ENCODE data around the gene KIF3C. TPM values are rescaled to one million over a fixed set of nuclear protein-coding genes. Genes with fewer than 3 reads are reported as not detected.

The KIF3C gene
- total RNA-seq, 1 donor from 2014 or later, result 2.0 TPM

DNA sequence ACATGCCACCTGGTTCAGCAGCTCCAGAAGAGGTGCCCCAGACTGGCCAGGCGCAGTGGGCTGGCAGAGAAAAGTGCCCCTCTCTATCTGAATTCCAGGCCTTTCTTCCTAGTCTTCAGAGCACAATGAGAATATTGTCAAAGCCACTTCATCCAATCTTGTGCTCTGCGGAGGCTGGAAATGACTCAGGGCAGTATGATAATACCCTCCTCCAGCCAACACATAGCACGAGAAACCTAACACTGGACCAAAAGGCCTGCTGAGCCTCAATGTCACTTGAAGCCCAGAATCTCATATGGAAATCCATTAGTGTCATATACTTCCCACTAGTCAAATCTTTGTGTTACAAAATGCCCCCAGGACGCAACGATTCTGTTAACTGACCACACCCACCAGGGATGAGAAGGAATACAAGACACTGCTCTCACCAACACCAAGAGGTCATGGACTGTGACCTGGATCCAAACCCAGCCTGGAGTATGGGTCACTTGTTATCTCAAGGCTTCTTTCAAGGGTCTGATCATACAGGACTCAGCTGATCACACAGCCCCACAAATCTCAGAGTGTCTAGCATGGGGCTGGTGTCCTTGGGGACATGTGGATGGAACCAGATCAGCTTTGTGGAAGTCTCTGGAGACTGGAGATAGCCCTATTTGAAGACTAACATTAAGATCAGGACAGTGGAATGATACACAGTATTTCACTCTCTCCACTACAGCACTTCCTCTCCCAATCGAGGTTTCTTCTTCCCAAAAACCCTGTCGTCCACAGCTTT, 10.1 kb downstream of the KIF3C start:
- H3K4me1 ChIP-seq, result peaks cover under 1% of the 10 kb centered on the region
- TF ChIP-seq, protein P1, sequence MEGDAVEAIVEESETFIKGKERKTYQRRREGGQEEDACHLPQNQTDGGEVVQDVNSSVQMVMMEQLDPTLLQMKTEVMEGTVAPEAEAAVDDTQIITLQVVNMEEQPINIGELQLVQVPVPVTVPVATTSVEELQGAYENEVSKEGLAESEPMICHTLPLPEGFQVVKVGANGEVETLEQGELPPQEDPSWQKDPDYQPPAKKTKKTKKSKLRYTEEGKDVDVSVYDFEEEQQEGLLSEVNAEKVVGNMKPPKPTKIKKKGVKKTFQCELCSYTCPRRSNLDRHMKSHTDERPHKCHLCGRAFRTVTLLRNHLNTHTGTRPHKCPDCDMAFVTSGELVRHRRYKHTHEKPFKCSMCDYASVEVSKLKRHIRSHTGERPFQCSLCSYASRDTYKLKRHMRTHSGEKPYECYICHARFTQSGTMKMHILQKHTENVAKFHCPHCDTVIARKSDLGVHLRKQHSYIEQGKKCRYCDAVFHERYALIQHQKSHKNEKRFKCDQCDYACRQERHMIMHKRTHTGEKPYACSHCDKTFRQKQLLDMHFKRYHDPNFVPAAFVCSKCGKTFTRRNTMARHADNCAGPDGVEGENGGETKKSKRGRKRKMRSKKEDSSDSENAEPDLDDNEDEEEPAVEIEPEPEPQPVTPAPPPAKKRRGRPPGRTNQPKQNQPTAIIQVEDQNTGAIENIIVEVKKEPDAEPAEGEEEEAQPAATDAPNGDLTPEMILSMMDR (IDR thresholded peaks at IDR 0.05; ENCODE audit: borderline replicate concordance), result no peak
- no peak overlapping the region for H3K4me3 ChIP-seq
- no peak overlapping the region for H3K27ac ChIP-seq (replicated peaks)
- H3K27me3 ChIP-seq (ENCODE audit: low read depth), result no peaks in the 10 kb centered on the region
- no peak for DNase-seq
- no peaks in the 10 kb centered on the region for H3K36me3 ChIP-seq
- intact Hi-C loops (cut with micrococcal nuclease), result no loop called here
- H3K9me3 ChIP-seq (replicated peaks), result no peaks in the 10 kb centered on the region

GRCh38 chr2:25971596-25971995, 10.7 kb downstream of the KIF3C start:
- no peak overlapping the region for H3K27ac ChIP-seq (replicated peaks)
- no peaks in the 10 kb centered on the region for H3K27me3 ChIP-seq (ENCODE audit: low read depth)
- TF ChIP-seq, protein P1 (IDR thresholded peaks at IDR 0.05; ENCODE audit: borderline replicate concordance), result no peak
- DNase-seq, result no peak
- no peaks in the 10 kb centered on the region for H3K9me3 ChIP-seq (replicated peaks)
- peaks cover 7% of the 10 kb centered on the region for H3K4me1 ChIP-seq
- no peak overlapping the region for H3K4me3 ChIP-seq
- no peaks in the 10 kb centered on the region for H3K36me3 ChIP-seq
- intact Hi-C loops (cut with micrococcal nuclease), result no loop called here

- intact Hi-C loops (cut with micrococcal nuclease), result no loop called here
- Histone ChIP-seq H3K27me3 (ENCODE audit: low read depth) (no peaks in the 10 kb centered on the region), H3K9me3 (replicated peaks) (no peaks in the 10 kb centered on the region), H3K36me3 (no peaks in the 10 kb centered on the region), H3K27ac (replicated peaks) (no peak overlapping the region), H3K4me3 (no peak overlapping the region), H3K4me1 (peaks cover 13% of the 10 kb centered on the region)
- TF ChIP-seq, protein P1 (IDR thresholded peaks at IDR 0.05; ENCODE audit: borderline replicate concordance), result peak; percentile 36
- DNase-seq, result no peak
Measured at GRCh38 chr2:25966531-25967270, 15.6 kb downstream of the KIF3C start.

GRCh38 chr2:25964891-25965290, 17.4 kb downstream of the KIF3C start:
- Histone ChIP-seq H3K27ac (replicated peaks) (no peak overlapping the region), H3K36me3 (no peaks in the 10 kb centered on the region), H3K27me3 (ENCODE audit: low read depth) (no peaks in the 10 kb centered on the region), H3K4me3 (no peak overlapping the region), H3K9me3 (replicated peaks) (no peaks in the 10 kb centered on the region), H3K4me1 (peaks cover 30% of the 10 kb centered on the region)
- TF ChIP-seq, protein P1 (IDR thresholded peaks at IDR 0.05; ENCODE audit: borderline replicate concordance), result no peak
- DNase-seq, result no peak
- intact Hi-C loops (cut with micrococcal nuclease), result no loop called here

DNA sequence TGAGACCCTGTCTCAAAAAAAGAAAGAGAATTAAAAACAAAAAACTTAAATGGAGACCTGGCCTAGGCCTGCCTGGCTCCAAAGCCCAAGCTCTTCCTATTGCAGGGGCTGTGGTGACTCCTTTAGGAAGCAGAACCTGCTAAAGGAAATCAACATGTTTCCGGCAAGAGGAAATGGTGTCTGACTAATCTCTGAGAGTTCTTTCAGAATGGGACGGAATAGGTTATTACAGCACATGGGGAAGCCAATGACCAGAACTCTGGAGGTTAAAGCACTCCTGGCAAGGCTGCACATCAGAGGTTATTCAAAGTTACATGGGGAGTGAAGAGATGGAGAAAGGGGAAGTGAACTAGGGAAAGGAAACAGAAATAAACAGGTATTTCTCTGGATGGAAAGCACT, 21.4 kb downstream of the KIF3C start:
- H3K36me3 ChIP-seq, result no peaks in the 10 kb centered on the region
- TF ChIP-seq, protein P1 (IDR thresholded peaks at IDR 0.05; ENCODE audit: borderline replicate concordance), result no peak
- H3K4me3 ChIP-seq, result no peak overlapping the region
- peaks cover 19% of the 10 kb centered on the region for H3K4me1 ChIP-seq
- DNase-seq, result no peak
- no peaks in the 10 kb centered on the region for H3K9me3 ChIP-seq (replicated peaks)
- H3K27me3 ChIP-seq (ENCODE audit: low read depth), result no peaks in the 10 kb centered on the region
- intact Hi-C loops (cut with micrococcal nuclease), result no loop called here
- peak overlapping the region; percentile 36 for H3K27ac ChIP-seq (replicated peaks)
